GM18873 (cell line): Measurements from ENCODE around the gene AFP.

Experiments
- ATAC-seq: cut with Tn5 transposase; IDR thresholded peaks from one replicate; pipeline ENCODE4 v1.9.1; 2021; ENCODE audit warnings: mild to moderate bottlenecking, moderate library complexity, moderate number of reproducible peaks; ENCODE audit not compliant: unreplicated experiment, low FRiP score

AFP gene

GRCh38 chr4:73436674-73437557 is 895 bp downstream of the AFP start:
- ATAC-seq = no peak

- ATAC-seq = no peak
Observed at GRCh38 chr4:73437558-73437956, 1.5 kb downstream of the AFP start.

- ATAC-seq = no peak
Observed at GRCh38 chr4:73438048-73438447, 2.0 kb downstream of the AFP start.

GRCh38 chr4:73438582-73439215 is 2.7 kb downstream of the AFP start:
- ATAC-seq = no peak

- ATAC-seq = no peak
Observed at GRCh38 chr4:73439445-73439844, 3.4 kb downstream of the AFP start.

- ATAC-seq = no peak
Observed at GRCh38 chr4:73439991-73440390, 4.0 kb downstream of the AFP start.

- no peak for ATAC-seq
Observed at GRCh38 chr4:73440653-73441052, 4.6 kb downstream of the AFP start.

GRCh38 chr4:73442275-73442674 is 6.3 kb downstream of the AFP start:
- no peak for ATAC-seq

GRCh38 chr4:73443224-73443623 is 7.2 kb downstream of the AFP start:
- no peak for ATAC-seq

- ATAC-seq = no peak
Observed at GRCh38 chr4:73445383-73446335, 9.6 kb downstream of the AFP start.

GRCh38 chr4:73446336-73446938 is 10.4 kb downstream of the AFP start:
- peak; percentile 95 for ATAC-seq

GRCh38 chr4:73447671-73448070 is 11.7 kb downstream of the AFP start:
- ATAC-seq = no peak

- no peak for ATAC-seq
Observed at GRCh38 chr4:73448448-73449203, 12.6 kb downstream of the AFP start.

GRCh38 chr4:73450398-73451004 is 14.5 kb downstream of the AFP start:
- ATAC-seq = no peak

GRCh38 chr4:73451404-73451803 is 15.4 kb downstream of the AFP start:
- no peak for ATAC-seq

- ATAC-seq = no peak
Observed at GRCh38 chr4:73451981-73452747, 16.1 kb downstream of the AFP start.

GRCh38 chr4:73452953-73453700 is 17.1 kb downstream of the AFP start:
- no peak for ATAC-seq

- no peak for ATAC-seq
Observed at GRCh38 chr4:73453701-73454005, 17.6 kb downstream of the AFP start.
